ENCODE results near the gene IMMP2L.

Gene IMMP2L

GRCh38 chr7:111333010-111333409, 229.3 kb downstream of the IMMP2L start:
- Histone ChIP-seq H3K27ac (no peak overlapping the region), H3K27me3 (no peaks in the 10 kb centered on the region), H3K36me3 (no peaks in the 10 kb centered on the region), H3K4me1 (ENCODE audit: control insufficient read depth in 1 of 2, insufficient read depth in 1 of 2, low read depth in 1 of 2, low read length in 1 of 2) (no peaks in the 10 kb centered on the region), H3K4me3 (ENCODE audit: low read depth in 1 of 2, low read length in 1 of 2) (no peak overlapping the region), H3K9me3 (no peaks in the 10 kb centered on the region)
- TF ChIP-seq CTCF (IDR thresholded peaks at IDR 0.05), result no peak

GRCh38 chr7:111330235-111330523, 232.1 kb downstream of the IMMP2L start:
- TF ChIP-seq CTCF (IDR thresholded peaks at IDR 0.05), result no peak
- H3K36me3 ChIP-seq, result no peaks in the 10 kb centered on the region
- H3K4me1 ChIP-seq (ENCODE audit: control insufficient read depth in 1 of 2, insufficient read depth in 1 of 2, low read depth in 1 of 2, low read length in 1 of 2), result no peaks in the 10 kb centered on the region
- no peaks in the 10 kb centered on the region for H3K27me3 ChIP-seq
- no peak overlapping the region for H3K27ac ChIP-seq
- no peaks in the 10 kb centered on the region for H3K9me3 ChIP-seq
- no peak overlapping the region for H3K4me3 ChIP-seq (ENCODE audit: low read depth in 1 of 2, low read length in 1 of 2)

- Histone ChIP-seq H3K36me3 (no peaks in the 10 kb centered on the region), H3K4me3 (ENCODE audit: low read depth in 1 of 2, low read length in 1 of 2) (no peak overlapping the region), H3K9me3 (no peaks in the 10 kb centered on the region), H3K27ac (no peak overlapping the region), H3K27me3 (no peaks in the 10 kb centered on the region), H3K4me1 (ENCODE audit: control insufficient read depth in 1 of 2, insufficient read depth in 1 of 2, low read depth in 1 of 2, low read length in 1 of 2) (no peaks in the 10 kb centered on the region)
- no peak for TF ChIP-seq CTCF (IDR thresholded peaks at IDR 0.05)
These were observed 232.7 kb downstream of the IMMP2L start for GRCh38 chr7:111329367-111330234.

- TF ChIP-seq CTCF (IDR thresholded peaks at IDR 0.05), result no peak
- H3K27me3 ChIP-seq, result no peaks in the 10 kb centered on the region
- H3K4me3 ChIP-seq (ENCODE audit: low read depth in 1 of 2, low read length in 1 of 2), result no peak overlapping the region
- H3K9me3 ChIP-seq, result no peaks in the 10 kb centered on the region
- H3K27ac ChIP-seq, result no peak overlapping the region
- no peaks in the 10 kb centered on the region for H3K4me1 ChIP-seq (ENCODE audit: control insufficient read depth in 1 of 2, insufficient read depth in 1 of 2, low read depth in 1 of 2, low read length in 1 of 2)
- H3K36me3 ChIP-seq, result no peaks in the 10 kb centered on the region
These were observed 233.8 kb downstream of the IMMP2L start for GRCh38 chr7:111328487-111328886.

GRCh38 chr7:111324776-111325175, 237.5 kb downstream of the IMMP2L start:
- no peak for TF ChIP-seq CTCF (IDR thresholded peaks at IDR 0.05)
- Histone ChIP-seq H3K27ac (no peak overlapping the region), H3K4me1 (ENCODE audit: control insufficient read depth in 1 of 2, insufficient read depth in 1 of 2, low read depth in 1 of 2, low read length in 1 of 2) (no peaks in the 10 kb centered on the region), H3K36me3 (no peaks in the 10 kb centered on the region), H3K4me3 (ENCODE audit: low read depth in 1 of 2, low read length in 1 of 2) (no peak overlapping the region), H3K27me3 (no peaks in the 10 kb centered on the region), H3K9me3 (no peaks in the 10 kb centered on the region)
